Posterior vena cava (tissue), 2 donors: ENCODE data around the gene SLC23A2. TPM values are rescaled to one million over a fixed set of nuclear protein-coding genes. Genes with fewer than 3 reads are reported as not detected.

Experiments used
- DNase-seq: peaks from one replicate; pipeline ENCODE4 v3.0.0-alpha.2; 2020; ENCODE audit warnings: low spot score
- intact Hi-C, 2 donors: fragments of 100-400 bp; cut with DNase I; formaldehyde crosslinking; loops; one replicate each; pipeline versions ENCODE4 v1.14.1 to v1.14.2; 2022 to 2023
- total RNA-seq, 2 donors: library from RNA; stranded (reverse); fragmentation: NEBNext Ultra II Directional; extraction: Animal tissue kit (Norgen Biotek cat#: 25700); gene quantifications; one replicate each; pipeline ENCODE4 v1.2.1, GENCODE V29; 2021
- donor health status: DM: yes; HTN: yes; CAD: no.
- donor health status: DM: yes; HTN: yes; CAD: no.

SLC23A2 gene
- total RNA-seq, 2 donors from 2014 or later = 21.4 to 23.2 TPM

DNA sequence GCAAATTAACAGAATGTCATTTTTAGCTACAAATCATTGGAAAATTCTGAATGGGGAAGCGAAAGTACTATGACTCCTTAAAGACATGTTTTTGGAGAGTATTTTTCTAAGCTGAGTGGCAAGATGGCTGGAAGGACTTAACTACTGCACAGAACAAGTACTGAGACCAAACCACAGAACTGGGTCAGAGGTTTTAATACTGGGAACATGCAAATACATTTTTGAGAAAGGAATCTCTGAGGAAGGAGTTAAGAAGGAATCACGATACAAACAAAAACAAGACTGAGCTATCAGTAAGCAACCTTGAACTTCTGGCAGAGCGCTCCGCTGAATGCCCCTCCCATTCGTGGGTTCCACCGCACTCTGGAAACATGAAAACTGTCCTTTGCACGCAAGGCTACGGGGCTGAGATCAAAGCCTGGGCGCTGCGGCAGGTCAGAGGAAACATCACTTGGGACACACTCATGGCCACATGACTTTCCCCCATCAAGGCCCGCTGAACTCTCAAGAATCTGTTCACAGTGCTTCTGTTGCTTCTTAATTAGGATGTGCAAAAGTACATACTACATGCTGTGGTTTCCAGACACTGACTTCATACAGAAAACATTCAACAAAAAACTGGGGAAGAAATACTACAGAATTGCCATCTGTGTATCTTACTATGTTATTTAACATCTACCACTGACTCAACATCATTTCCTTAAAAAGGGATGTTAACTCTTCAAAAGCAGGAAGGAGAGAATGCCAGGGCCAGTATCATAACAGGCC, 27.8 kb downstream of the SLC23A2 start:
- intact Hi-C loops = no loop called here
- DNase-seq = no peak

DNA sequence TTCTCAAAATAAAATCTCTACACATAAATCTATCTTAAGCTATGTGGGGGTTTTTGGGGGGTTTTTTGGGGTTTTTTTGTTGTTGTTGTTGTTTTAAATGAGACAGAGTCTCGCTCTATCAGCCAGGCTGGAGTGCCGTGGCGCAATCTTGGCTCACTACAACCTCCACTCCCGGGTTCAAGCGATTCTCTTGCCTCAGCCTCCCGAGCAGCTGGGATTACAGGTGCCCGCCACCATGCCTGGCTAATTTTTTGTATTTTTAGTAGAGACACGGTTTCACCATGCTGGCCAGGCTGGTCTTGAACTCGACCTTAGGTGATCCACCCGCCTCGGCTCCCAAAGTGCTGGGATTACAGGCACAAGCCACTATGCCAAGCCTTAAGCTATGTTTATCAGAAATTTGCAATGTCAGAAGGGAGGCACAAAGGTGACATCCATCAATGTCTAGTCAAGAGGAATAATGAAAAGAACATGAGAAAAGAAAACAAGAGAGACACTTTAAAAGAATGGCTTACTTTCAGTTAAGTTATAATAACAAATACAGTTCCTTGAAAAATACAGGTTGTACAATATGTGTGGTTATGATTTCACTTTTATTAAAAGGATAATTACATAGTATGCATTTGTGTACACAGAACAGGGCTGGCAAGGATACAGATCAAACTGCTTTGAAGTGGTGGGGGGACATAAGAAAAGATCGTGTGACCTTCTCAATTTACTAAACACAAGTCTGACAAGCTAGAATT, 28.6 kb downstream of the SLC23A2 start:
- DNase-seq = no peak
- intact Hi-C loops = no loop called here

DNA sequence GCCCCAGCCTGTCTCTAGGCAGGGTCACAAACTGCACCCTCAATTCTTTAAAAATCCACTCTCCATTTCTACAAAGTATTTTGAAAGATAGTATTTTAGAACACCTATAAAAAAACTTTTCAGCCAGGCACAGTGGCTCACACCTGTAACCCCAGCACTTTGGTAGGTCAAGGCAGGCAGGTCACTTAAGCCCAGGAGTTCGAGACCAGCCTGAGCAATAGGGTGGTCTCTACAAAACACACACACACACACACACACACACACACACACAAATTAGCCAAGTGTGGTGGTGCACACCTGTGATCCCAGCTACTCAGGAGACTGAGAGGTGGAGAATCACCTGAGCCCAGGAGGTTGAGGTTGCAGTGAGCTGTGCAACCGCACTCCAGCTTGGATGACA, 30.2 kb downstream of the SLC23A2 start:
- intact Hi-C loops = no loop called here
- no peak for DNase-seq

DNA sequence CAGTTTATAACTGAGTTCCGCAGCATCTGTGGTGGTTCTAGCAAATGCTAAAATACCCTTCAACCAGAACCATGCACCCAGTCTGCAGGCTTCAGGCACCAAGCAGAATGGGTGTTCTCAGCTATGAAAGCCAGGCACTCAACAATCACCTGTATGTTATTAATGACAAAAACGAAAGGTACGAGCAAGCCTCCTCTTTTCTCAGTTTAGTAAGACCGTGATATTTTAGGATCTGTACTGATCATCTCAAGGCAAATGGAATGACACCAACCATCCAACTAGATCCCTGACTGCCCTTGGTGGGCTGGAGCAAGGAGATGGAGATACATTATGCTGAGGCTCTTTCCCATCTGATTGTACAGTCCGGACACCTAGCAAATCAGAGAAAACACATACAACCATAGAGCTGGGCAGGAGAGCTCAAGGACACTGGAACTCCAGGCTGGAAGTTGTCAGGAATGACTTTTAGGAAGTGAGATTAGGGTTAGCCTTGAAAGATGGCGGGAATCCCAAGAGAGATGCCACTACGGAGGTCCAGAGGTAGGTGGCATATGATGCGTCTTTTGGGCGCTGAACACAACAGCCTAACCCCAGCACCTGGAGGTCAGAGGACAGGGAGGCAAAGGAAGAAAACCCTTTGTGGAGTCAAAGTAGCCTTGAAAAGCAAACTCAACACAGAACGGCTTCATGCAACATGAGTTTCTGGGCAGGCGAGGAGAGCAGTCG, 33.4 kb downstream of the SLC23A2 start:
- DNase-seq = no peak
- intact Hi-C loops = no loop called here

DNA sequence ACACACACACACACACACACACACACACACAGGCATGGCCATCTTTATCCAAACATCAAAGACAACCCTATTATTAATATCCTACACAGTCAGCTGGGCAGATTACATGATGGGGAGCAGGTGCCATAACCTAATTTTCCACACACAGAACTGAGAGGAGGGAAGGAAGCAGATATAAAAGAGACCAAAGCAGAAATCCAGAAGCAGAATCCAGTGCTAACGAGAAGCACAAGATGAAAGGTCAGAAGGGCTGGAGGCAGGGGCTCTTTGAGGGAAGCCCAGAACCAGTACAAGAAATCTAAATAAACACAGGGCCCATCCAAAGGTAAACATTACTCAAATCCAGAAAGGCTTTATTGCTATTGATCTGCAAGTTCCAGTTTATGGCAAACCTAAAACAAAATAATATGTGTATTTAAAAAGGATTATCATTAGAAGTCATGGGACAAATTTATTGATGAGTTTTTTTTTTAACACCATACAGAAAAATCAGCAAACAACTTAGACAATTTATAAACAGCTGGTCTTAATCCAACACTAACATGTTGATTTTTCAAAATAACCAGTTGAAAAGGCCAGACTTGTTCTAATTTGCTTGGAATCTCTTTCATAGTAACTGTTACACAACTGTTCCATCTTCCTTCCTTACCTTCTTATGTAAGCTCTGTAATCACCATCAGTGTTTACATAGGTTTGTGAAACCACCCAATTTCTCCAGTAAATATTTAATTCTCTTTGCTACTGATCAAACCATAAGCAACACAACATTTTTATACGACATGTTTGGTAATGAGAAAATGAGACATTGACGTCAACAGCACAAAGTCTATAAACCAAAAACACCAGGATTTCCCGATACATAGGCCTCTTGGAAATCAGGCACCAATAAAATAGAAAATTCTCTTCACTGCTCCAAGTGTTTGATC, 34.2 kb downstream of the SLC23A2 start:
- intact Hi-C loops = no loop called here
- DNase-seq = no peak

DNA sequence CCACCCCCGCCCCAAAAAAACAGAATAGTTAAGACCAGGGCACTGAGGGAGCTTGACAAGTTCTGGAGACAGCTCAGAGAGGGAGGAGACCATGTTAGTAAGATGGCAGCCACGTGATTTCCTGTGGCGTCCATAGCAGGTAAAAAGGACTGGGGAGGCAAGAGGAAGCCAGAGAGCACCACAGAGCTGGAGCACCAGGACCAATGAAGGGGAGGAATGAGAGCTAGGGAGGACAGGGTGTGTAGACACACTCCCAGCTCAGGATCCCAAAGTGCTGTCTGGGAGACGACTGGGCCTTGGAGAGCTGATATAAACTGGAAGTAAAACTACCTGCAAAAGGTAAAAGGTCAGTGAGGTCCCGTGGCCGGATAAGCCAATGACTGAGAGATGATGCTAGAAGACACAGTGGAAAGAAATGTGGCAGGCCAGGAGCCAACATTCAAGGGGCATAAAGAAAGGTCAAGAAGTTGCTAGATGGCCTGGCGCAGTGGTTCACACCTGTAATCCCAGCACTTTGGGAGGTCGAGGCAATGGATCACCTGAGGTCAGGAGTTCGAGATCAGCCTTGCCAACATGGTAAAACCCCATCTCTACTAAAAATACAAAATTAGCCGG, 39.0 kb downstream of the SLC23A2 start:
- intact Hi-C loops = no loop called here
- no peak for DNase-seq

DNA sequence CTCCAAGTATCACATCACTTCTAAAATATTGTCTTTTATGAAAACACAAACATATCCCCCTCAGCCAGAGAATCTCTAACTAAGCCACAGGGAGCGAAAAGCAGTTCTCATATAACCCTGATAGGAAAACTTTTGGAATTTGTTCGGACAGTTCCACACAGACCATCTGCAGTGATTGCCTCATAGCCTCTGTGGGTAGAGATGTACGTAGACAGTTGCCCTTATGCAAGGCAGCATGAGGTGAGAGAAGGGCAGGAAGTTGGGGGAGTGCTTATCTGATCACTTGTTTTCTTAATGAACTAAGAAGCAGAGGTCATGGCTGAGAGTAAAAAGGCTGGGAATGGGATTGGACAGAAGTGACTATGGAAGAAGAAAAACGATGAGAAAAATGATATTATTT, 39.6 kb downstream of the SLC23A2 start:
- DNase-seq = no peak
- intact Hi-C loops = no loop called here

DNA sequence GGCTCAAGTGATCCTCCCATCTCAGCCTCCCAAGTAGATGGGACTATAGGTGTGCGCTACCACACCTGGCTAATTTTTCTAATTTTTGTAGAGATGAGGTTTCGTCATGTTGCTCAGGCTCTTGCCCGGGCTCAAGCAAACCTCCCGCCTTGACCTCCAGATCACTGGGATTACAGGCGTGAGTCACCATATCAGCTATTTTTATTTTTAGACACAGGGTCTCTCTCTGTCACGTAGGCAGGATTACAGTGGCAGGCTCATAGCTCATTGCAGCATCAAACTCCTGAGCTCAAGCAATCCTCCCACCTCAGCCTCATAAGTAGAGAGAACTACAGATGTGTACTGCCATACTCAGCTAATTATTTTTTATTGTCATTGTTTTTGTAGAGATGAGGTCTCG, 41.7 kb downstream of the SLC23A2 start:
- no peak for DNase-seq
- intact Hi-C loops = no loop called here

DNA sequence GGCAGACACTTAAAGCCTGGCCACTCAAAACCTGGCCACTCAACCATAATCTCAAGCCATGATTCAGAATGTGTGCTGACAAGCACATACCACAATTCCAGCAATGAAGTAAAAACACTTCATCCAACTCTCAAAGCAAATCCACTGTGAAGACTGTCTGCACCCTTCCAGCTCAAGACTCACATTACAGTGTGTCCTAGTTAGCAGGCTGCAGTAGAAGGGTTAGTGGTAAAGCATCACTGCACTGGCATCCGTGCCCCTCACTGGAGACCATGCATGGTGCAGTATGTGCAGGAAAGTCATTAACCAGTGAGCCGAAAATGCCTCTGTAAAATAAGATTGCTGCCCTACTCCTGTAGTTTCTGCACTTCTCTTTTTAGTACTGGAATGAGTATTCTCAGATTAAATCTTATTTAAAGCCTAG, 43.4 kb downstream of the SLC23A2 start:
- intact Hi-C loops = no loop called here
- no peak for DNase-seq

DNA sequence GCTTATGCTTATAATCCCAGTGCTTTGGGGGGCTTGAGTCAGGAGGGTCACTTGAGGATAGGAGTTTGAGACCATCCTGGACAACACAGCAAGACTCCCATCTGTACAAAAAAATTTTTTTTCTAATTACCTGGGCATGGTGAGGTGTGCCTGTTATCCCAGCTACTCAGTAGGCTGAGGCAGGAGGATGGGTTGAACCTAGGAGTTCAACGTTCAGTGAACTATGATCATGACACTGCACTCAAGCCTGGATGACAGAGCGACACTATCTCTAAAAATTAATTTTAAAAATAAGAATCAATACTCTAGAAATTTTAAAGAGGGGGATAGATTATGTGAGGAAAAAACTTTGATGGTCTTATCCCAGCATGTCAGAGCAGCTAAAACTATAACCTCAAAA, 44.1 kb downstream of the SLC23A2 start:
- intact Hi-C loops = no loop called here

DNA sequence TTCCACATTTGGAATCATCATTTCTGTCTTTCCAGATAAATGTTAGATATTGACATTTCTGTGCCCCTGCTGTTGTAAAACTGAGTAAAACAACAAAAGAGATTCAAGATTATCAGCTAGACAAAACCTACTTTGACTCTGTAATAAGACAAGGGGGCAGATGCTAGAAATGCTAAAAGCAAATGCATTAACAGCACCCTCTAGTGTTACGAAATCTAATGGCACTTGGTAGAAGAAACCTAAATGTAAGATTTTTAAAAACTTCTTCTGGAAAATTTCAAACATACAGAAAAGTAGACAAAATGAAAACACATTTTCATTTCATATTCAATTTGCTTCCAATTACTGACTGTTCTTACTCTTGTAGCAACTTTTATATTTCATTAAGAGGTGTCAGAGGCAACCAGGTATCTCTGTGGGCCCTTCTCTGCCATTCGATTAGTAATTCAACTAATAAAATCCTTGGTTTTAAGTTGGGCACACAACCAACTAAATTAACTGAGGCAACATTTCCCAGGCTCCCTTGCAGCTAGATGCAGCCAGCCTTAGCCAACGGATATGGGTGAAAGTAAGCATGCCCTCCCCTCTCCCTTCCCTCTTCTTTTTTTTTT, 45.0 kb downstream of the SLC23A2 start:
- no peak for DNase-seq
- intact Hi-C loops = no loop called here

More for the DNA sequence above, 44.1 kb downstream of the SLC23A2 start:
- no peak for DNase-seq

DNA sequence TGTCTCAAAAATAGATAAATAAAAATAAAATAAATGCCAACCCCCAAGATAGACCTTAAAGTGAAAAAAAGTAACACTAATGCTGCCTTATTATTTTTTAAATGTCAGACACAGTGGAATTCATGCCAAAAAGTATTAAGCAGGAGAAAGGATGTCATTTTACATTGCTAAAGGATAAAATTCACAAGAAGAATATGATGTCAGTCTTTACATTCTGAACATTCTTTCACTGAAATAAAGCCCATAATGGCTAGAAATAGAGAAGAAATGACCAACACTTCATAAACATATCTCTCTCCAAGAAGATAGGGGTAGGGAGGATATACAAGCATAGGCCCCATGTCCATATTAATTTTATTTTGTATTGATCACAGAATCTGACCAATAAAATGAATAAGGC, 47.4 kb downstream of the SLC23A2 start:
- intact Hi-C loops = no loop called here
- no peak for DNase-seq

DNA sequence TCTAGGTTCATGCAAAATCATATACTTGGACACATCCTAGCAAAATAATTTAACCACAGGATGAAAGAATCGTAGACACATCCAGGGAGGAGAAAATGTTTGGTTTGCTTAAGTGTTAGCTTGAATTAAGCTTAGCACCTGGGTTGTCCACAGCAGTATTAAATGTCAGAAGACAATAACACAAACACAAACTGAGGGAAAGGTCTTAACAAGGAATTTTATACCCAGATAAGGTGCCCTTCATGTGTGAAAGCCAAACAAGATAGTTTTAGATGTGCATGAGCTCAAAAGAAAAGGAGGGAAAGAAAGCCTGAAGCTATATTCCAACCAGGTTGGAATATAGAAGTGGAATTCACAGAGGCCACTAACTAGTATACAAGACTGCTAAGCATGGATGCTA, 49.1 kb downstream of the SLC23A2 start:
- intact Hi-C loops = no loop called here
- no peak for DNase-seq

DNA sequence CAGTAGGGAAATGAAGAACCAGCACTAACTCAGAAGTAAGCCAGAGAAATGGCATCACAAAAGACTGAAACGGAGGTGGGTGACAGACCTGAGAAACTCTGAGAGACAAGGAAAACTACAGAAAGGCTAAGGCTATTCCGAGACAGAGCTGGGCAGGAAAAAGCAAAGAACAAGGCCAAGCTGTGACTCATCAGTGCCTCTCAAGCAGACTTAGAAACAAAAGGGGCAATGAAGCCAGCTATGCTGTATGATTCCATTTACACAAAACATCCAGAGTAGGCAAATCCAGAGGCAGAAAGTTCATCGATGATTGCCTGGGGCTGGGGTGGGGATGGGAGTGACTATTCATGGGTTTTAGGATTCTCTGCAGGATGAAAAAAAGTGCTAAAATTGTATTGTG, 50.0 kb downstream of the SLC23A2 start:
- intact Hi-C loops = no loop called here
- DNase-seq = no peak

DNA sequence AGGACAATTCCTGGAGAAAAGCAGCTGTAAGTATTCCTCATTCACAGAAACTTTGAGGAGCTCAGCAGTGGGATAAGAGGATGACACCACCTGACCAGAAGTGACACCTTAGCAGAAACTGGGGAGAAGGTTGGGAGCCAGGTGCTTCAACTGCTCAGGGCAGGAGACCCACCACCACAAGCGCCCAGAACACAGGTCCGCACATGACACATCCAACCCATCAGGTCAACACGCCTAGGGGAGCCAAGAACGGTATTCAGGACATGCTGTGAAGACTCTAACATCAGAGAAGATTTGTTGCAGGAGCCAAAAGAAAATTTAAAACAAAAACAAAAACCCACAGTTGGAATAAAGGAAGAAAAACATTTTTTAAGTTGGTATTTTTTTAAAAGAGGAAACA, 50.5 kb downstream of the SLC23A2 start:
- DNase-seq = no peak
- intact Hi-C loops = no loop called here

DNA sequence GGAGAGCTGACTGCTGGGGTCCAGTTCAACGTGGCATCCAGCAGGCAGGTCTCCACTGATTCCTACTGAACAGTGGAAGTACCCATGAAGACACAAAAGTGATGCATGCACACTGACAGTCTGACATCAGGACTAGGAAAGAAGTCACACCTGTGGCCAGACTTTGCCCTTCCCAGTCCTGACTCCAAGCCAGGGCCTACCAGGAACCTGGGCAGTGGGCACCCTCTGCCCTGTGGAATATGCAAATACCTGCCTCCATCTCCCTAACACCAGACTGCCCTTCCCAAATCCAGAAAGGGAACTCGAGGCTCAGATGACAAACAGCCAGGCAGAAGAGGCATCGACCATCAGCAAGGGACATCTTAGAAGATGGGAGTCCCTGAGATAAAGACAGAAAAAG, 50.9 kb downstream of the SLC23A2 start:
- intact Hi-C loops = no loop called here
- DNase-seq = no peak

DNA sequence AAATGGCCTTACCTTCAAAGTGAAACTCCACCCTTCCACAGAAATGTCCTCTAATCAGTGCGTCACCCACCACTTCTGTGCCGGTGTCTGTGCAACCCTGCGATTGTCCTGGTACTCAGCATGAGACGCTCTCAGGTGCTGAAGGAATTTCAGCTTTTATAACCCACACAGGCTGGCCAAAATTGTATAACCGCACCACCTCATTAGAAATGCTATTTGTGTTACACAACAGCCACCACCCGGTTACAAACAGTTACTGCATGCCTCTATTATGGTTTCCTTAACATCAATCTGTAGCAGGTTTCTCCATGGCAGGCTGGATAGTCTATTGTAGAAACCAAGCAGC, 51.5 kb downstream of the SLC23A2 start:
- no peak for DNase-seq
- intact Hi-C loops = no loop called here

DNA sequence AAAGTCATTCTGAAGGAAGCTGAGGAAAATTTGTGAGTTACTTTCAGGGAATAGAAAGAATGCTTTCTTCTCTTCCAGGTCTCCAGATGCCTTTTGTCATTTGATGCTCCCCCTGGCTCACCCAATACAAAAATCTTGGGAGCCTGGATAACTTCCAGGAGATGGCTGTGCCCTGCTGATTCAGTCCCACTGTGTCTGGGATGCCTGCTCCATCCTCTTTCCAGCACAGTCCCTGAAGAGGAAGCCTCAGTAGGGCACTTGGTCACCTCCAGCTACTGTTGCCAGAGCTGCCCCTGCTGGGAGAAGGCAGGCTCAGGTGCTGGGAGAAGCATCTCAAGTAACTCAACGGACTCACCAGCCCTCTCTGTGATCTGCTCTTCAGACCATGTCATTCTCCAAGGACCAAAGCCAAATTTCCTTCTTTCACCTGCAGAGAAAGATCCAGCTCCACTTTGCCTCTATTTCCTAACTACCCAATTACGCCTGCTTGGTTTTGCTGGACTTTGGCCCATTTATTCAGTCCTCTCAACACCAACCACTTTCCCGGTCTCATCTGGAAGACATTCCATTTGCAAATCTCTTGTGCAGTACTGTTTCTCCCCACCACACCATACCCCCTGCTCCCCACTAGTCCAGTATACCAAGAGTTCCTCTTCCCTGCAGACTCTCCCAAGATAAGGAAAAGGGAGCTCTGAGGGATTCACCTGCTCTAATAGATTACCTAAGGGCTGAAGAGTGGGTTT, 53.3 kb downstream of the SLC23A2 start:
- intact Hi-C loops = no loop called here
- no peak for DNase-seq
